ENCODE data around the gene APBB3. TPM values are rescaled to one million over a fixed set of nuclear protein-coding genes. Genes with fewer than 3 reads are reported as not detected.

Gene APBB3
- total and polyA plus RNA-seq, 9 donors: 13.1 to 47.6 (median 36.1) TPM

DNA sequence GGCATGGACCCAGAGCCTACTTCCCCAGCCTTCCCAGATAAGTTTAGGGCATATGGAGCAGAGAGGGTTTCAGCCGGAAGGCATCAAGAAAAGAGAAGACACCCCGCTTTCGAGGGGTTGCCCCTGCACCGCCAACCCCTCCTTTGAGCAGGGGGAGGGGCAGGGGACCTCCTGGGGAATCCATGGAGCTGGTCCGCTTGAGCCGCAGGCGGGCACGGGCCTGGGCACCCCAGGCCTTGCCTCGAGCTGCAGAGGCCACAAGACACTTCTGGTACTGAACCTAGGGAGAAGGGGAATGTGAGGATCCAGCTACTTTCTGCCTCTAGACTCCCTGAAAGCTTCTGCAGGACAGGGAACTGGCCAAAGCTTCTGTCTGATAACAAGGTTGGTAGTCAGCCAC, 5.9 kb downstream of the APBB3 start:
- no peak for DNase-seq
- intact Hi-C loops (cut with DNase I): loop anchor here in 1 of 4 donors (5.0 kb wide), 1 partner anchor 84 kb away; no protein-coding TSS in a partner anchor
- H3K4me3 ChIP-seq: no peak overlapping the region
- H3K27ac ChIP-seq: no peak overlapping the region
- H3K9me3 ChIP-seq: no peaks in the 10 kb centered on the region
- no peaks in the 10 kb centered on the region for H3K27me3 ChIP-seq
- TF ChIP-seq EP300 (IDR thresholded peaks at IDR 0.05): no peak
- TF ChIP-seq, protein P1, sequence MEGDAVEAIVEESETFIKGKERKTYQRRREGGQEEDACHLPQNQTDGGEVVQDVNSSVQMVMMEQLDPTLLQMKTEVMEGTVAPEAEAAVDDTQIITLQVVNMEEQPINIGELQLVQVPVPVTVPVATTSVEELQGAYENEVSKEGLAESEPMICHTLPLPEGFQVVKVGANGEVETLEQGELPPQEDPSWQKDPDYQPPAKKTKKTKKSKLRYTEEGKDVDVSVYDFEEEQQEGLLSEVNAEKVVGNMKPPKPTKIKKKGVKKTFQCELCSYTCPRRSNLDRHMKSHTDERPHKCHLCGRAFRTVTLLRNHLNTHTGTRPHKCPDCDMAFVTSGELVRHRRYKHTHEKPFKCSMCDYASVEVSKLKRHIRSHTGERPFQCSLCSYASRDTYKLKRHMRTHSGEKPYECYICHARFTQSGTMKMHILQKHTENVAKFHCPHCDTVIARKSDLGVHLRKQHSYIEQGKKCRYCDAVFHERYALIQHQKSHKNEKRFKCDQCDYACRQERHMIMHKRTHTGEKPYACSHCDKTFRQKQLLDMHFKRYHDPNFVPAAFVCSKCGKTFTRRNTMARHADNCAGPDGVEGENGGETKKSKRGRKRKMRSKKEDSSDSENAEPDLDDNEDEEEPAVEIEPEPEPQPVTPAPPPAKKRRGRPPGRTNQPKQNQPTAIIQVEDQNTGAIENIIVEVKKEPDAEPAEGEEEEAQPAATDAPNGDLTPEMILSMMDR (IDR thresholded peaks at IDR 0.05): no peak
- TF ChIP-seq POLR2A (IDR thresholded peaks at IDR 0.05): no peak
- peaks cover 7% of the 10 kb centered on the region for H3K4me1 ChIP-seq (ENCODE audit: insufficient read depth)
- 91 to 96% (median 95%) methylated on average over 9 of the region's 9 CpGs for WGBS, 3 donors
- no peaks in the 10 kb centered on the region for H3K36me3 ChIP-seq

DNA sequence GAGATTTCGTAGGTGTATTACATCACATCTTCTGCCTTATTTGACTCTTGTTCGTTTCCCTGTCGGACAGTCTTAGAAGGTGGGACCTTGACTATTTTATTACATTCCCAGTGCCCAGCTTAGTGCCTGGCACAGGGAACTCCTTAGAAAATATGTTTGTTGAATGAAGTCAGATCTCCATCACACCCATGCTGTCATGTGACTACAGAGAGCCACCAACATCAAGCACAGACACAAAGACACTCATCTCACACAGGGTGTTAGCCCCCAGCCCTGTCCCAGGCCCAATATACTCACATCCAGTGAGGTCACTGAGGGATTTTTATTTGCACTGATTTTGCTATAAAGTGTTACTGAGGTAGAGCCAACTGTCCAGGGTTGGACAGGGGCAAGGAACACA, 6.4 kb downstream of the APBB3 start:
- Histone ChIP-seq H3K4me1 (ENCODE audit: insufficient read depth) (peaks cover 5% of the 10 kb centered on the region), H3K9me3 (no peaks in the 10 kb centered on the region), H3K36me3 (no peaks in the 10 kb centered on the region), H3K27ac (peak overlapping the region in 1 of 2 donors; percentile 74), H3K27me3 (no peaks in the 10 kb centered on the region), H3K4me3 (no peak overlapping the region)
- TF ChIP-seq POLR2A (IDR thresholded peaks at IDR 0.05) (no peak), EP300 (IDR thresholded peaks at IDR 0.05) (no peak)
- TF ChIP-seq, protein P1 (IDR thresholded peaks at IDR 0.05): no peak
- no peak for DNase-seq
- WGBS, 3 donors: 74 to 85% (median 77%) methylated on average over 3 of the region's 3 CpGs
- intact Hi-C loops (cut with DNase I): loop anchor here in 1 of 4 donors (5.0 kb wide), 1 partner anchor 84 kb away; no protein-coding TSS in a partner anchor

DNA sequence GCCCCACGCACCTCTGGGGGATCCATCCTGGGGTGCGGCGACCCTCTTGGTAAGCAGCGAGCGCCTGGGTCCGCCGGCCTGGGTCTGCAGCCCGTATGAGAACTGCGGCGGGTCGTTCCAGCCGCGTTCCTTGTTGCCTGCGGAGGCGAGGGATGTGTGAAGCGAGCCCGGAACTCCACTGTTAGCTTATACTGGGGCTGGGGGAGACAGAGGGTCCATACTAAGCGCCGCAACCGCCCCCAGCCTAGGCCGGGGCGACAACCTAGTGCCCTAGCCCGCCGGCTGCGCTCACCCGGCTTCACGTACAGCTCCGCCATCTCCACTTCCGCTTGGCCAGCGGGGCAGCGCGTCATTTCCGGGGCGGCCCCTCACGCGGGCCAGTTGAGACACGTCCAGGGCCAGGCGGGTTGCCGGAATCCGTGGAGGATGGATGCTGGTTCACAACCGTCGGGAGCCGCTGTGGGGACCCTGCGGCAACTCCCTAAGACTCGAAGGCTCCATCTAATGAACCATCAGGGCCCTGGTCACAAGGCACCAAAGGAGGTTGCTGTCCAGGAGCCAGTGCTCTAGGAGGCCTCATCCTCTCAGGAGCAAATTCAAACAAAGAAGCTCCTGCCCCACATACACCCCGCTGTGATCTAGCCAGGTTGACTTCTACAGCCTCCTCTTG, 7.1 kb downstream of the APBB3 start, which contains the start of gene SRA1:
Gene SRA1, minus strand, starts transcription at position 338 of the 670 bp plus-strand sequence. Its CDS starts 21 bp downstream, at position 317.
- peak; percentile 89 to 96 (median 94) for DNase-seq
- Histone ChIP-seq H3K27me3 (no peaks in the 10 kb centered on the region), H3K9me3 (no peaks in the 10 kb centered on the region), H3K4me1 (ENCODE audit: insufficient read depth) (peaks cover 5% of the 10 kb centered on the region), H3K4me3 (peak within 1 kb of the TSS; percentile 89), H3K27ac (peak within 1 kb of the TSS; percentile 34 to 74), H3K36me3 (no peaks in the 10 kb centered on the region)
- 0 to 1% (median 0%) methylated on average over 44 to 46 of the region's 46 CpGs for WGBS, 3 donors
- TF ChIP-seq POLR2A (IDR thresholded peaks at IDR 0.05) (peak; percentile 96), EP300 (IDR thresholded peaks at IDR 0.05) (peak; percentile 41)
- TF ChIP-seq, protein P1 (IDR thresholded peaks at IDR 0.05): no peak
- intact Hi-C loops (cut with DNase I): loop anchor here in 1 of 4 donors (5.0 kb wide), 1 partner anchor 85 kb away; no protein-coding TSS in a partner anchor

DNA sequence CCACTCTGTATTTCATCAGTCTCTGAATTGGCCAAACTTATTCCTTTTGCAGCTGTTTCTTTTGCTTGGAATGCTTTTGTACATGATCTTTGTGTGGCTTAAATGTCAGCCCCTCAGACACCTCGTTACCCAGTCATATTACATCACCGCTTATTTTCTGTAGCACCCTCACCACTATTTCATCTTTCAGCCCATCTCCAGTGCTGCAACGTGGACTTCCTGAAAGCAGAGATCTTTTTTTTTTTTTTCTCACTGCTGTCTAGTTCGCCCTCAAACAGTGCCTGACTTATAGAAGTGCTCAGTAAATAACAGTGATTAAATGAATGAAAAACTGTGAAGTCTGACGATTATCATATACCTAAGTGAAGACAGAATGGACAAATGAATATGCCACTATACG, 8.0 kb downstream of the APBB3 start:
- Histone ChIP-seq H3K4me3 (peak overlapping the region; percentile 89), H3K36me3 (no peaks in the 10 kb centered on the region), H3K27me3 (no peaks in the 10 kb centered on the region), H3K4me1 (ENCODE audit: insufficient read depth) (peaks cover 5% of the 10 kb centered on the region), H3K27ac (no peak overlapping the region), H3K9me3 (no peaks in the 10 kb centered on the region)
- intact Hi-C loops (cut with DNase I): loop anchor here in 1 of 4 donors (5.0 kb wide), 1 partner anchor 86 kb away; no protein-coding TSS in a partner anchor
- 3 to 6% (median 4%) methylated on average over 6 of the region's 6 CpGs for WGBS, 3 donors
- no peak for DNase-seq
- TF ChIP-seq, protein P1 (IDR thresholded peaks at IDR 0.05): no peak
- no peak for TF ChIP-seq POLR2A (IDR thresholded peaks at IDR 0.05)
- no peak for TF ChIP-seq EP300 (IDR thresholded peaks at IDR 0.05)
